Rectal smooth muscle tissue (tissue), 1 donor: Measurements from ENCODE around the gene AZU1.
A peak's percentile ranks its signal among the peaks of the same experiment; 100 is the strongest.

Experiments
- H3K27ac ChIP-seq: one replicate; pipeline ENCODE4 v1.7.0; 2013; ENCODE audit warnings: low read depth, low read length, inconsistent platforms
- H3K27me3 ChIP-seq: one replicate; pipeline ENCODE4 v1.7.0; 2013; ENCODE audit warnings: low read length; ENCODE audit not compliant: control insufficient read depth, insufficient read depth
- H3K36me3 ChIP-seq: one replicate; pipeline ENCODE4 v1.7.0; 2013; ENCODE audit warnings: low read length; ENCODE audit not compliant: control insufficient read depth, insufficient read depth
- H3K4me1 ChIP-seq: one replicate; pipeline ENCODE4 v1.7.0; 2013; ENCODE audit warnings: low read length; ENCODE audit not compliant: control insufficient read depth, insufficient read depth
- H3K4me3 ChIP-seq: one replicate; pipeline ENCODE4 v1.7.0; 2013; ENCODE audit warnings: low read length
- H3K9ac ChIP-seq: one replicate; pipeline ENCODE4 v1.7.0; 2013; ENCODE audit warnings: low read length

AZU1 gene

DNA sequence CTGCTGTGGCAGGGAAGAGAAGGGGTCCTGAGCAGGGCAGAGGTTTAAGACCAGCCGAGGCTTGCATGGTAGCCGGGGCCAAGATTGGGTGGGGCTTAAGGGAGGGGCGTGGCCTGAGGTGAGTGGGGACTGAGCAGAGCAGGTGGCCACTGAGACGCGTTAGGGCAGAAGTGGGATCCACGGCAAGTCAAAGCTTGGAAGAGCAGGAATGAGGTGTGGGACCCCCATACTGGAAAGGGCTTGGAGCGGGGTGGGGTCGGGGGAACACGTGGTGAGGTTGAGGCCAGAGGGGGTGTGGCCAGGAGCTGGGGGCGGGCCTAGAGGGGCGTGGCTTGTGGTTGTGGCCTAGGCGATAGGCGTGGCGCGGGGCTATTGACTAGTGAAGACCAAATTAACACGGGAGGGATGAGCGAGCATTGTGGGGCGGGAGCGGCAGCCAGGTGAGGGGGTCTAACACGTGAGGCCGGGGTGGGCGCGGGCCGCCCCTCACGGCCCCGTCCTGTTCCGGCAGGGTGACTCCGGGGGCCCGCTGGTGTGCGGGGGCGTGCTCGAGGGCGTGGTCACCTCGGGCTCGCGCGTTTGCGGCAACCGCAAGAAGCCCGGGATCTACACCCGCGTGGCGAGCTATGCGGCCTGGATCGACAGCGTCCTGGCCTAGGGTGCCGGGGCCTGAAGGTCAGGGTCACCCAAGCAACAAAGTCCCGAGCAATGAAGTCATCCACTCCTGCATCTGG is 35.1 kb downstream of the AZU1 start:
- Histone ChIP-seq H3K9ac (no peak overlapping the region), H3K4me1 (peaks cover 3% of the 10 kb centered on the region), H3K4me3 (no peak overlapping the region), H3K27ac (no peak overlapping the region), H3K27me3 (no peaks in the 10 kb centered on the region), H3K36me3 (peaks cover 2% of the 10 kb centered on the region)

DNA sequence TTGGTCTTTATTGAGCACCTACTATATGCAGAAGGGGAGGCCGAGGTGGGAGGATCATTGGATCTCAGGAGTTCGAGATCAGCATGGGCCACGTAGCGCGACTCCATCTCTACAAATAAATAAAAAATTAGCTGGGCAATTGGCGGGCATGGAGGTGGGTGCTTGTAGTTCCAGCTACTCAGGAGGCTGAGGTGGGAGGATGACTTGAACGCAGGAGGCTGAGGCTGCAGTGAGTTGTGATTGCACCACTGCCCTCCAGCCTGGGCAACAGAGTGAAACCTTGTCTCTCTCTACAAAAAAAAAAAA is 35.6 kb downstream of the AZU1 start:
- Histone ChIP-seq H3K9ac (no peak overlapping the region), H3K27me3 (no peaks in the 10 kb centered on the region), H3K4me3 (no peak overlapping the region), H3K4me1 (peaks cover 4% of the 10 kb centered on the region), H3K36me3 (peaks cover 2% of the 10 kb centered on the region), H3K27ac (no peak overlapping the region)

- no peak overlapping the region for H3K4me3 ChIP-seq
- no peak overlapping the region for H3K27ac ChIP-seq
- peaks cover 17% of the 10 kb centered on the region for H3K4me1 ChIP-seq
- H3K36me3 ChIP-seq, result peaks cover 2% of the 10 kb centered on the region
- no peaks in the 10 kb centered on the region for H3K27me3 ChIP-seq
- no peak overlapping the region for H3K9ac ChIP-seq
These were observed 39.2 kb downstream of the AZU1 start for GRCh38 chr19:866769-867300.

GRCh38 chr19:867301-867793 is 39.7 kb downstream of the AZU1 start:
- no peak overlapping the region for H3K27ac ChIP-seq
- H3K4me1 ChIP-seq, result peaks cover 22% of the 10 kb centered on the region
- H3K36me3 ChIP-seq, result peaks cover 2% of the 10 kb centered on the region
- H3K27me3 ChIP-seq, result no peaks in the 10 kb centered on the region
- H3K4me3 ChIP-seq, result no peak overlapping the region
- no peak overlapping the region for H3K9ac ChIP-seq

DNA sequence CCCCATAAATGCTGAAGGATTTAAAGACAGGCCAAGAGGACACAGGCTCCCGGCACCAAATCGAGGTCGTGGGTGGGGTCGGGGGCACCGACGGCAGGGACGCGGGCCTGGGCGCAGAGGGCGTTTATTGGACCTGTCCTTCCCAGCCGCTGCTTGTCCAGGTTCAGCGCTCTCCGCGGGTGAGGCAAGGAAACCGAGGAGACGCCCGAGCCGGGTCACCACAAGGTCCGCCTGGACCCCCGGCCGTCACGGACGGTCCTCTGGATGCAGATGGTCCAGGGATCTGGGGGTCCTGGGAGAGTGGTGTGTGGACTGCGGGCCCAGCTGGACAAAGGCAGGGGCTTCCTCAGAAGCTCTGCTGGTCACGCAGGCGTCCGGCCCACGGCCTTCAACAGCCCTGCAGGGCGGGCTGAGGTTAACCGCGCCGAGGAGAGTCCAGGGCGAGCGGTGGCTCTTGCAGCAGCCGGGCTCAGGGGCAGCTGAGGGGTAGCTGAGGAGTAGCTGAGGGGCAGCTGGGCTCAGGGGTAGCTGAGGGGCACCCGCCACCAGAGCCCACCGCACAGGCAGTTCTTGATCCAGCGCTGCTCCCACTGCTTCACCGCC is 40.3 kb downstream of the AZU1 start:
- Histone ChIP-seq H3K4me1 (peaks cover 22% of the 10 kb centered on the region), H3K27me3 (no peaks in the 10 kb centered on the region), H3K27ac (peak overlapping the region; percentile 91), H3K9ac (no peak overlapping the region), H3K4me3 (no peak overlapping the region), H3K36me3 (peaks cover 2% of the 10 kb centered on the region)

GRCh38 chr19:868458-869244 is 41.0 kb downstream of the AZU1 start:
- Histone ChIP-seq H3K4me3 (no peak overlapping the region), H3K27ac (peak overlapping the region; percentile 91), H3K27me3 (no peaks in the 10 kb centered on the region), H3K36me3 (peaks cover 2% of the 10 kb centered on the region), H3K4me1 (peaks cover 22% of the 10 kb centered on the region), H3K9ac (no peak overlapping the region)

- H3K27me3 ChIP-seq, result no peaks in the 10 kb centered on the region
- peaks cover 18% of the 10 kb centered on the region for H3K4me1 ChIP-seq
- H3K36me3 ChIP-seq, result peaks cover 3% of the 10 kb centered on the region
- H3K9ac ChIP-seq, result no peak overlapping the region
- H3K4me3 ChIP-seq, result no peak overlapping the region
- H3K27ac ChIP-seq, result peak overlapping the region; percentile 91
These were observed 41.9 kb downstream of the AZU1 start for GRCh38 chr19:869245-870177.

- H3K4me3 ChIP-seq, result no peak overlapping the region
- peak overlapping the region; percentile 91 for H3K27ac ChIP-seq
- peaks cover 5% of the 10 kb centered on the region for H3K36me3 ChIP-seq
- H3K9ac ChIP-seq, result no peak overlapping the region
- H3K27me3 ChIP-seq, result no peaks in the 10 kb centered on the region
- H3K4me1 ChIP-seq, result peaks cover 18% of the 10 kb centered on the region
These were observed 42.7 kb downstream of the AZU1 start for GRCh38 chr19:870314-870713.

GRCh38 chr19:870963-871401 is 43.3 kb downstream of the AZU1 start:
- Histone ChIP-seq H3K36me3 (peaks cover 8% of the 10 kb centered on the region), H3K27ac (peak overlapping the region; percentile 91), H3K9ac (no peak overlapping the region), H3K27me3 (no peaks in the 10 kb centered on the region), H3K4me1 (peaks cover 18% of the 10 kb centered on the region), H3K4me3 (no peak overlapping the region)

DNA sequence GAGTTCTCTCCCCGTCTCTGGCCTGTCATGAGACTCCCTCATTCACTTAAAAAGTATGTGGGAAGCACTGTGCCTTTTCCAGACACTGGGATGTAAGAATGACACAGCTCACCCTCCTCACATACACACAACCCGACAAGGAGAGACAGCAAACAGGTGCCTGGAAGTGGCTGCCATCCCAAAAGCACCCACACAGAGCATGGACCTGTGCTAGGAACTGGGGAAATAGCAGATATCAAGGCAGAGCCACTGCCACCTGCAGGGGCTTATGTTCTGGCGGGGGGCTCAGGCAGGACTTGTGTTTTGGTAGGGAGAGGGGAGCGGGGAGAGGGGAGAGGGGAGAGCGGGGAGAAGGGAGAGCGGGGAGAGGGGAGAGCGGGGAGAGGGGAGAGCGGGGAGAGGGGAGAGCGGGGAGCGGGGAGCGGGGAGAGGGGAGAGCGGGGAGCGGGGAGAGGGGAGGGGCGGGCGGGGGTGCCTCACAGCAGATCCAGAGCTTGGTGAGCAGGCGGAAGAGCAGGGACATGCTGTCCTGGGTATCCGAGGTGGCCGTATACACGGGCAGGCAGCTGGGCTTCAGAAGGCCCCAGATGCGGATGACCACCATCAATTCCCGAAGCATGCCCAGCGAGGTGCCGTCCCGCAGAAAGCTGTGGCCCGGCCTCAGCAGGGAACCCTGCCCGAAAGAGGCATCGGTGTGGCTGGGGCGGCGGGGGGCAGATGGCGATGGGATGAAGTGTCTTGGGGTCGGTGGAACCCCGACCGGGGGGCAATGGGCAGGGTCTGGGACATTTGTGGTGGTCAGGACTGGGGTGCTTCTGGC is 44.0 kb downstream of the AZU1 start:
- Histone ChIP-seq H3K36me3 (peaks cover 10% of the 10 kb centered on the region), H3K9ac (peak overlapping the region; percentile 30), H3K4me3 (peak overlapping the region; percentile 32), H3K27ac (peak overlapping the region; percentile 91), H3K27me3 (no peaks in the 10 kb centered on the region), H3K4me1 (peaks cover 18% of the 10 kb centered on the region)

DNA sequence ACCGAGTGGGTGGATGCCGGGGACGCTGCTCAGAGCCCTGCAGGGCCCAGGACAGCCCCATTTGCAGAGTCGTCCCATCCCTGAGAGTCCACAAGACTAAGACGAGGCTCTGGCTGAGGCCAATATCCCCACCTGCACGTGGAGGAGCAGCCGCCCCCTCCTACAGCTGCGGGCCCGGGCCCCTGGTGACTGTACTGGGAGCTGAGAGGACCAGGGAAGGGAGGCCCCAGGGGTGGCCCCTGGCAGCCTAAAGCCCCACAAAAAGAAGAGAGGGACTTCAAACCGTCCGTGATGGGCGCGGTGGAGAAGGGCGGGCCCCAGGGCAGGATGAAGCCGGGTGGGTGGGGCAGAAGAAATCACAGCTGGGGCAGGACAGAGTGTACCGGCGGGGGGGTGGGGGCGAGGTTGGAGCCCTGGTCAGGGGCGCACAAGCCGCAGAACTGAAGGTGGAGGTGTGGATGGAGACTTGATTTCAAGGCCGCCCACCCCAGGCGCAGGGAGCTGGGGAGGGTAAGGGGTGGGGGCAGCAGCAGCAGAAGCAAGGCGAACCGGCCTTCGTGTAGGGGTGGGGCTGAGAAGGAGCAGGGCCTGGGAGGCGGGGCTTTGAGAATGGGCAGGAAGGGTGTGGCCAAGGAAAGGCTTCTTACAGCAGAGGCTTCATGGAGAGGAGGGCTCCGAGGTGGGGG is 44.8 kb downstream of the AZU1 start:
- H3K36me3 ChIP-seq, result peaks cover 12% of the 10 kb centered on the region
- H3K9ac ChIP-seq, result peak overlapping the region; percentile 30
- peak overlapping the region; percentile 91 for H3K27ac ChIP-seq
- H3K4me3 ChIP-seq, result peak overlapping the region; percentile 32
- H3K4me1 ChIP-seq, result peaks cover 18% of the 10 kb centered on the region
- H3K27me3 ChIP-seq, result no peaks in the 10 kb centered on the region
